ENCODE results near the gene CALCA.
"Not testable (repeated sequence)": the region's sequence is repeated elsewhere in the genome, so short reads cannot be mapped to it uniquely, and the experiment has no call there.

CALCA gene

GRCh38 chr11:14971865-14972580 lies at the start of gene CALCA:
TSS of gene CALCA (minus strand) at chr11:14972351. CDS start at chr11:14971192, 1,159 bp downstream.
- DNase-seq: peak in 1 of 3 experiments; percentile 21

GRCh38 chr11:15016200-15016599 lies 44.0 kb upstream of the CALCA start:
- no peak for DNase-seq

GRCh38 chr11:15011776-15012345 lies 39.7 kb upstream of the CALCA start:
- DNase-seq: no peak

GRCh38 chr11:15010865-15011264 lies 38.7 kb upstream of the CALCA start:
- no peak for DNase-seq

GRCh38 chr11:15006139-15006759 lies 34.1 kb upstream of the CALCA start:
- peak; percentile 25 to 72 (median 66) for DNase-seq

GRCh38 chr11:14988133-14988532 lies 16.0 kb upstream of the CALCA start:
- not testable (repeated sequence) for DNase-seq

GRCh38 chr11:14981507-14981906 lies 9.4 kb upstream of the CALCA start:
- DNase-seq: peak in 1 of 3 experiments; percentile 14

- DNase-seq: no peak
Observed at GRCh38 chr11:14980854-14981253, 8.7 kb upstream of the CALCA start.

GRCh38 chr11:14977101-14977880 lies 5.1 kb upstream of the CALCA start:
- DNase-seq: peak in 1 of 3 experiments; percentile 18

- DNase-seq: no peak
Observed at GRCh38 chr11:14975252-14975587, 3.1 kb upstream of the CALCA start.

- DNase-seq: peak in 2 of 3 experiments; percentile 63 to 65
Observed at GRCh38 chr11:14974515-14975251, 2.5 kb upstream of the CALCA start.

- DNase-seq: peak; percentile 57 to 85 (median 74)
Observed at GRCh38 chr11:14973621-14974514, 1.7 kb upstream of the CALCA start.

GRCh38 chr11:14972581-14973495 lies 687 bp upstream of the CALCA start:
- peak; percentile 57 to 93 (median 87) for DNase-seq

GRCh38 chr11:14969901-14970323 lies 2.2 kb downstream of the CALCA start:
- no peak for DNase-seq

- DNase-seq: peak; percentile 54 to 88 (median 83)
Observed at GRCh38 chr11:14967581-14968243, 4.4 kb downstream of the CALCA start.

GRCh38 chr11:14956111-14956510 lies 16.0 kb downstream of the CALCA start:
- no peak for DNase-seq

- DNase-seq: no peak
Observed at GRCh38 chr11:14954581-14954980, 17.6 kb downstream of the CALCA start.

- DNase-seq: no peak
Observed at GRCh38 chr11:14953904-14954303, 18.2 kb downstream of the CALCA start.

- DNase-seq: no peak
Observed at GRCh38 chr11:14949437-14950147, 22.6 kb downstream of the CALCA start.
